Fibroblast of pulmonary artery (primary cell): ENCODE data around the gene FAM89B.
"Not testable (repeated sequence)": the region's sequence is repeated elsewhere in the genome, so short reads cannot be mapped to it uniquely, and the experiment has no call there.

Experiments
- DNase-seq: peaks from one replicate; pipeline ENCODE4 v3.0.0-alpha.2; 2010; ENCODE audit warnings: low read depth
- H3K4me3 ChIP-seq: replicated peaks from 2 replicates; pipeline ENCODE4 v1.5.1; 2011; ENCODE audit warnings: low read depth, mild to moderate bottlenecking, control low read depth, low read length, moderate library complexity
- TF ChIP-seq, protein P1 (sequence below): IDR thresholded peaks from 2 replicates; pipeline ENCODE4 v1.5.1; 2011; ENCODE audit warnings: mild to moderate bottlenecking, control low read depth, low read length, inconsistent platforms; ENCODE audit errors: missing control alignments

Gene FAM89B

DNA sequence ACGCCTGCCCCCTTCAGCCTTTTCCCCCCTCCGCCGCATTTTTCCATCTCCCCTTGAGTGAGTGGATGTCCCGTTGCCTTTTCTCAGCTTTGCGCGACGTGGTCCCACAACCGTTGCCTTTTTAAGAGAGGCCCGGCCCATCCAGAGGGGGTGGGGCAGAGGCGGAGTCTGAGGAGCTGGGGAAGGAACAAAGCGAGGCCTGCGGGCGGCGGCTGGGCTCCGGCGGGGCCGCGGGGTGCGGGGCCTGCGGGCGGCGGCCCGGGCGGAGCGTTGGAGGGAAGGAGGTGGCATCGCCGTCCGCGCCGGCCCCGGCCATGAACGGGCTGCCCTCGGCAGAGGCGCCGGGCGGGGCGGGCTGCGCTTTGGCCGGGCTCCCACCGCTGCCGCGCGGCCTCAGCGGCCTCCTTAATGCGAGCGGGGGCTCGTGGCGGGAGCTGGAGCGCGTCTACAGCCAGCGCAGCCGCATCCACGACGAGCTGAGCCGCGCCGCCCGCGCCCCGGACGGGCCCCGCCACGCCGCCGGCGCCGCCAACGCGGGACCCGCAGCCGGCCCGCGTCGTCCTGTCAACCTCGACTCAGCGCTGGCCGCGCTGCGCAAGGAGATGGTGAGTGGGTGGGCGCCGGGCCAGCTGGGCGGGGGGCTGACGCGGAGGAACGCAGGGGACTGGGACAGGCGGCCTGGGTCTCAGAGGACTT is at the start of gene FAM89B:
Gene FAM89B, plus strand, starts transcription at position 183 of the 696 bp plus-strand sequence. Its CDS starts 132 bp downstream, at position 315.
- DNase-seq = peak; percentile 86
- peak within 1 kb of the TSS; percentile 77 for H3K4me3 ChIP-seq
- TF ChIP-seq, protein P1, sequence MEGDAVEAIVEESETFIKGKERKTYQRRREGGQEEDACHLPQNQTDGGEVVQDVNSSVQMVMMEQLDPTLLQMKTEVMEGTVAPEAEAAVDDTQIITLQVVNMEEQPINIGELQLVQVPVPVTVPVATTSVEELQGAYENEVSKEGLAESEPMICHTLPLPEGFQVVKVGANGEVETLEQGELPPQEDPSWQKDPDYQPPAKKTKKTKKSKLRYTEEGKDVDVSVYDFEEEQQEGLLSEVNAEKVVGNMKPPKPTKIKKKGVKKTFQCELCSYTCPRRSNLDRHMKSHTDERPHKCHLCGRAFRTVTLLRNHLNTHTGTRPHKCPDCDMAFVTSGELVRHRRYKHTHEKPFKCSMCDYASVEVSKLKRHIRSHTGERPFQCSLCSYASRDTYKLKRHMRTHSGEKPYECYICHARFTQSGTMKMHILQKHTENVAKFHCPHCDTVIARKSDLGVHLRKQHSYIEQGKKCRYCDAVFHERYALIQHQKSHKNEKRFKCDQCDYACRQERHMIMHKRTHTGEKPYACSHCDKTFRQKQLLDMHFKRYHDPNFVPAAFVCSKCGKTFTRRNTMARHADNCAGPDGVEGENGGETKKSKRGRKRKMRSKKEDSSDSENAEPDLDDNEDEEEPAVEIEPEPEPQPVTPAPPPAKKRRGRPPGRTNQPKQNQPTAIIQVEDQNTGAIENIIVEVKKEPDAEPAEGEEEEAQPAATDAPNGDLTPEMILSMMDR = no peak

DNA sequence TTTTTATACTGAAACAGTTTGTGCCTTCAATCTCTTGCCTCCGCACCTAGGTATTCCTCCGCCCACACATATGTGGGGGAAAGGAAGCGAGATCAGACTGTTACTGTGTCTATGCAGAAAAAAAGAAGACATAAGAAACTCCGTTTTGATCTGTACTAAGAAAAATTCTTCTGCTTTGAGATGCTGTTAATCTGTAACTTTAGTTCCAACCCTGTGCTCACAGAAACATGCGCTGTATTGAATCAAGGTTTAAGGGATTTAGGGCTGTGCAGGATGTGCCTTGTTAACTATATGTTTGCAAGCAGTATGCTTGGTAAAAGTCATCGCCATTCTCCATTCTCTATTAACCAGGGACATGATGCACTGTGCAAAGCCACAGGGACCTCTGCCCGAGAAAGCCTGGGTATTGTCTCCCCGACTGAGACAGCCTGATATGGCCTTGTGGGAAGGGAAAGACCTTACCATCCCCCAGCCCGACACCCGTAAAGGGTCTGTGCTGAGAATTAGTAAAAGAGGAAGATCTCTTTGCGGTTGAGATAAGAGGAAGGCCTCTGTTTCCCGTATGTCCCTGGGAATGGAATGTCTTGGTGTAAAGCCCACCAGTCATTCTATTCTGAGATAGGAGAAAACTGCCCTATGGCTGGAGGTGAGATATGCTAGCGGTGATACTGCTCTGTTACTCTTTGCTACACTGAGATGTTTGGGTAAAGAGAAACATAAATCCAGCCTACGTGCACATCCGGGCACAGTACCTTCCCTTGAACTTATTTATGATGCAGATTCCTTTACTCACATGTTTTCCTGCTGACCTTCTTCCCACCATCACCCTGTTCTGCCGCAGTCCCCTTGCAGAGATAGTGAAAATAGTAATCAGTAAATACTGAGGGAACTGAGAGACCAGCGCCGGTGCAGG is 49.4 kb upstream of the FAM89B start:
- not testable (repeated sequence) for H3K4me3 ChIP-seq
- peak; percentile 32 for DNase-seq

DNA sequence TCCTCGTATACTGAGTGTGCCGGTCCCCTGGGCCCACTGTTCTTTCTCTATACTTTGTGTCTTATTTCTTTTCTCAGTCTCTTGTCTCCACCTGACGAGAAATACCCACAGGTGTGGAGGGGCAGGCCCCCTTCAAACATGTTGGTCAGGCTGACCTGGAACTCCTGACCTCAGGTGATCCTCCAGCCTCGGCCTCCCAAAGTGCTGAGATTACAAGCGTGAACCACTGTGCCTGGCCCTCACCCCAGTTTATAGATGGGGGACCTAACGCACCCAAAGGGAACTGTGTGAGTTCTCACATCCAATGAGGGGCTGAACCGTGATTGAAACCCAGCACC is 48.7 kb upstream of the FAM89B start:
- DNase-seq, H3K4me3 ChIP-seq: not testable (repeated sequence)

DNA sequence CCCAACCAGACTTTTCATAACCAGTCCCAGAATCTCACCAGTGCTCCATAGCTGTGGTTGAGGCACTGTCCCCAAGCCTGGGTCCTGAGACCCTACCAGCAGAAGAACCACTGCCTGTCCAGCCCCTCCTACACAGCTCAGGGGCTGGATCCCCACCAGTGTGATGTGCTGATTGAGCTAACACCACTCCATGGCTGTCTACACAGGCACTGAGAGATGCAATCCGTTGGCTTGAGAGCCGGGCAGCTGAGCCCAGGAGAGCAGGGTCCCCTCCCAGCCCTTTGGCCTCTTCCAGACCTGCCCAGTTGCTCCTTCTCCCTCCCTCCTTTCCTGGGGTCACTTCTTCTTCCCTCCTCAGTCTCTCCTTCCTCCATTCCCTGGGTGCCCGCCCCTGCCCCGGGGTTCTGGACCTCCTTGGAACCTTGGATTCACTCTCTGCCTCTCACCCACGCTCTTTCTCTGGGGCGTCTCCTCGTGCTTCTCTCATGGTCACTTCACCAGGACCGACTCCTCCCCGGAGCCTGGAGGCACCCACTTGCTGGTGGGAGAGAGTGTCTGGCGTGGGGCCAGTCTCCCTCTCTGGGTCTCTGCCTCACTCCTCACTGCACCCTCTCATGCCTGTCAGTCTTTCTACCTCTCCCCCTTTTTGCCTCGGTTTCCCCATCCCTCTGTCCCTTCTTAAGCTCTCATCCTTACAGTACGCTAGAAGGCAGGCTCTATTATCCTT is 48.2 kb upstream of the FAM89B start:
- peak overlapping the region; percentile 25 for H3K4me3 ChIP-seq
- TF ChIP-seq, protein P1 = no peak
- no peak for DNase-seq

DNA sequence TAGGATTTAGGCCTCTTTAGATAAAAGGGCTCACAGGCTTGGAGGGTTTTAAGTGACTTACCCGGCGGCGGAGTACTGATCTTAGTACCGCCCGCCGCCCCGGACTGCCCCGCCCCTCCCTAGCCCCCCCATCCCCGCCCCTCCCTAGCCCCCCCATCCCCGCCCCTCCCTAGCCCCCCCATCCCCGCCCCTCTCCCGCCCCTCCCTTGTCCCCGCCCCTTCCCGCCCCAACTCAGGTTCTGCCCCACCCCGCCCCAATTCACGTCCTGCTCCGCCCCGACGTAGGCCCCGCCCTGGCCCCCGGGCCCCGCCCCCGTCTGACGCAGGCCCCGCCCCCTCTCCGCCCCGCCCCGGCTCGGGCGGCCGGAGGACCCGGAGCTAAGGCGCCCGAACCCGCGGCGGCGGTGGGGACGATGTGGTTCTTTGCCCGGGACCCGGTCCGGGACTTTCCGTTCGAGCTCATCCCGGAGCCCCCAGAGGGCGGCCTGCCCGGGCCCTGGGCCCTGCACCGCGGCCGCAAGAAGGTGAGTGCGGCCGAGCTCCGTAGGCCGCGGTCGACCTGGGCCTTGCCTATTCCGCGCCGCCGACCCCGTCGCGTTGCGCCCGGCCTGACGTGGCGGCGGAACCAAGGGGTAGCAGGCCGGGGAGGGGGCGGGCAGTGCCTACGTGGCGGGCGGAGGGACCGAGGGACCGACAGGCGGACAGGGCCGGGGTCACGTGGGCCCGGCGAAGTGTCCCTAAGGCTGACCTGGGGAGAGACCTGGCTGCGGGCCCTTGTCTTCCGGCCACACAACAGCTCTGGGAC is 47.4 kb upstream of the FAM89B start, which contains the start of gene SCYL1:
Gene SCYL1, plus strand, starts transcription at position 343 of the 805 bp plus-strand sequence. Its CDS starts 71 bp downstream, at position 414.
- DNase-seq = peak; percentile 83
- TF ChIP-seq, protein P1 = no peak
- H3K4me3 ChIP-seq = peak within 1 kb of the TSS; percentile 79

DNA sequence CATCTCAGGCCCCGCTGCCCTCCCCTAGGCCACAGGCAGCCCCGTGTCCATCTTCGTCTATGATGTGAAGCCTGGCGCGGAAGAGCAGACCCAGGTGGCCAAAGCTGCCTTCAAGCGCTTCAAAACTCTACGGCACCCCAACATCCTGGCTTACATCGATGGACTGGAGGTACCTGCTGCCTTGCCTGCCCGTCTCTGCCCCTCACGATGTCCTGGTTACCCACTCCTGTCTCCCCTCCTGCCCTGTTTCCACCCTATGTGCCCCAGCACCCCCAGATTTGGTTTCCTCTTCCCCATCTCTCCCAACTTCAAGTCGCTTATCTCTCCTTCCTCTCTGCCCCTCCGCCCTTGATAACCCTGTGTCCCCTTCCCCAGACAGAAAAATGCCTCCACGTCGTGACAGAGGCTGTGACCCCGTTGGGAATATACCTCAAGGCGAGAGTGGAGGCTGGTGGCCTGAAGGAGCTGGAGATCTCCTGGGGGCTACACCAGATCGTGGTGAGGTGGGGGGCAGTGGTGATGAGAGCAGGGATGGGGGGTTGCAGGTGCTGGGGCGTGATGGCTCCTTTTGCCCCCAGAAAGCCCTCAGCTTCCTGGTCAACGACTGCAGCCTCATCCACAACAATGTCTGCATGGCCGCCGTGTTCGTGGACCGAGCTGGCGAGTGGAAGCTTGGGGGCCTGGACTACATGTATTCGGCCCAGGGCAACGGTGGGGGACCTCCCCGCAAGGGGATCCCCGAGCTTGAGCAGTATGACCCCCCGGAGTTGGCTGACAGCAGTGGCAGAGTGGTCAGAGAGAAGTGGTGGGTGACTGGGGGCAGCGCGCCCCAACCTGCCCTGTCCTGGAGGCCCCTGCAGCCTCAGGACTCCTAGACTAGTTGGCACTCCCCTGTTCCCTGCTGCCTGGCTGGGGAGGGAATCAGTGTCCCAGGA is 46.5 kb upstream of the FAM89B start:
- TF ChIP-seq, protein P1 = no peak
- no peak for DNase-seq
- H3K4me3 ChIP-seq = peak overlapping the region; percentile 79
